ENCODE results near the gene NFIA.

The NFIA gene

GRCh38 chr1:61310538-61310937, 228.2 kb downstream of the NFIA start:
- Histone ChIP-seq H3K9me3 (ENCODE audit: control insufficient read depth, low read length) (no peaks in the 10 kb centered on the region), H3K4me1 (ENCODE audit: control insufficient read depth, insufficient read depth, low read length) (no peaks in the 10 kb centered on the region), H3K27me3 (ENCODE audit: control insufficient read depth, insufficient read depth, low read length, poor library complexity, severe bottlenecking) (no peaks in the 10 kb centered on the region), H3K27ac (ENCODE audit: insufficient read depth, low read depth, low read length, poor library complexity, severe bottlenecking) (no peak overlapping the region), H3K4me3 (ENCODE audit: insufficient read depth, low read depth, low read length) (no peak overlapping the region), H3K36me3 (ENCODE audit: control insufficient read depth, insufficient read depth, low read length) (no peaks in the 10 kb centered on the region)
- 89 to 91% methylated on average over 4 of the region's 4 CpGs for WGBS, 2 experiments

GRCh38 chr1:61313906-61314422, 231.6 kb downstream of the NFIA start:
- 51 to 62% methylated on average over 2 of the region's 2 CpGs for WGBS, 2 experiments
- Histone ChIP-seq H3K27me3 (ENCODE audit: control insufficient read depth, insufficient read depth, low read length, poor library complexity, severe bottlenecking) (no peaks in the 10 kb centered on the region), H3K4me3 (ENCODE audit: insufficient read depth, low read depth, low read length) (no peak overlapping the region), H3K36me3 (ENCODE audit: control insufficient read depth, insufficient read depth, low read length) (no peaks in the 10 kb centered on the region), H3K27ac (ENCODE audit: insufficient read depth, low read depth, low read length, poor library complexity, severe bottlenecking) (no peak overlapping the region), H3K9me3 (ENCODE audit: control insufficient read depth, low read length) (no peaks in the 10 kb centered on the region), H3K4me1 (ENCODE audit: control insufficient read depth, insufficient read depth, low read length) (no peaks in the 10 kb centered on the region)

- H3K36me3 ChIP-seq (ENCODE audit: control insufficient read depth, insufficient read depth, low read length), result no peaks in the 10 kb centered on the region
- 97 to 98% methylated on average over 4 of the region's 4 CpGs for WGBS, 2 experiments
- no peaks in the 10 kb centered on the region for H3K27me3 ChIP-seq (ENCODE audit: control insufficient read depth, insufficient read depth, low read length, poor library complexity, severe bottlenecking)
- H3K9me3 ChIP-seq (ENCODE audit: control insufficient read depth, low read length), result no peaks in the 10 kb centered on the region
- H3K27ac ChIP-seq (ENCODE audit: insufficient read depth, low read depth, low read length, poor library complexity, severe bottlenecking), result no peak overlapping the region
- peaks cover 4% of the 10 kb centered on the region for H3K4me1 ChIP-seq (ENCODE audit: control insufficient read depth, insufficient read depth, low read length)
- H3K4me3 ChIP-seq (ENCODE audit: insufficient read depth, low read depth, low read length), result no peak overlapping the region
Observed at GRCh38 chr1:61315011-61315410, 232.7 kb downstream of the NFIA start.

- Histone ChIP-seq H3K4me3 (ENCODE audit: insufficient read depth, low read depth, low read length) (no peak overlapping the region), H3K4me1 (ENCODE audit: control insufficient read depth, insufficient read depth, low read length) (peaks cover 7% of the 10 kb centered on the region), H3K27ac (ENCODE audit: insufficient read depth, low read depth, low read length, poor library complexity, severe bottlenecking) (no peak overlapping the region), H3K9me3 (ENCODE audit: control insufficient read depth, low read length) (no peaks in the 10 kb centered on the region), H3K36me3 (ENCODE audit: control insufficient read depth, insufficient read depth, low read length) (no peaks in the 10 kb centered on the region), H3K27me3 (ENCODE audit: control insufficient read depth, insufficient read depth, low read length, poor library complexity, severe bottlenecking) (no peaks in the 10 kb centered on the region)
- 93 to 94% methylated on average over 6 to 7 of the region's 7 CpGs for WGBS, 2 experiments
Observed at GRCh38 chr1:61316493-61316892, 234.1 kb downstream of the NFIA start.

GRCh38 chr1:61318319-61319125, 236.2 kb downstream of the NFIA start:
- Histone ChIP-seq H3K4me1 (ENCODE audit: control insufficient read depth, insufficient read depth, low read length) (peaks cover 7% of the 10 kb centered on the region), H3K4me3 (ENCODE audit: insufficient read depth, low read depth, low read length) (no peak overlapping the region), H3K27ac (ENCODE audit: insufficient read depth, low read depth, low read length, poor library complexity, severe bottlenecking) (no peak overlapping the region), H3K27me3 (ENCODE audit: control insufficient read depth, insufficient read depth, low read length, poor library complexity, severe bottlenecking) (no peaks in the 10 kb centered on the region), H3K9me3 (ENCODE audit: control insufficient read depth, low read length) (no peaks in the 10 kb centered on the region), H3K36me3 (ENCODE audit: control insufficient read depth, insufficient read depth, low read length) (no peaks in the 10 kb centered on the region)
- WGBS, 2 experiments, result 85 to 90% methylated on average over 8 of the region's 8 CpGs

GRCh38 chr1:61320575-61320974, 238.2 kb downstream of the NFIA start:
- WGBS, 2 experiments, result 64 to 73% methylated on average over 2 of the region's 2 CpGs

GRCh38 chr1:61322008-61322744, 239.8 kb downstream of the NFIA start:
- H3K4me1 ChIP-seq (ENCODE audit: control insufficient read depth, insufficient read depth, low read length), result peaks cover 7% of the 10 kb centered on the region
- no peak overlapping the region for H3K27ac ChIP-seq (ENCODE audit: insufficient read depth, low read depth, low read length, poor library complexity, severe bottlenecking)
- 91 to 93% methylated on average over 6 to 7 of the region's 7 CpGs for WGBS, 2 experiments
- H3K36me3 ChIP-seq (ENCODE audit: control insufficient read depth, insufficient read depth, low read length), result no peaks in the 10 kb centered on the region
- no peaks in the 10 kb centered on the region for H3K9me3 ChIP-seq (ENCODE audit: control insufficient read depth, low read length)
- no peak overlapping the region for H3K4me3 ChIP-seq (ENCODE audit: insufficient read depth, low read depth, low read length)
- no peaks in the 10 kb centered on the region for H3K27me3 ChIP-seq (ENCODE audit: control insufficient read depth, insufficient read depth, low read length, poor library complexity, severe bottlenecking)

More at GRCh38 chr1:61320575-61320974, 238.2 kb downstream of the NFIA start:
- H3K9me3 ChIP-seq (ENCODE audit: control insufficient read depth, low read length), result no peaks in the 10 kb centered on the region
- peaks cover 7% of the 10 kb centered on the region for H3K4me1 ChIP-seq (ENCODE audit: control insufficient read depth, insufficient read depth, low read length)
- no peaks in the 10 kb centered on the region for H3K27me3 ChIP-seq (ENCODE audit: control insufficient read depth, insufficient read depth, low read length, poor library complexity, severe bottlenecking)
- H3K4me3 ChIP-seq (ENCODE audit: insufficient read depth, low read depth, low read length), result no peak overlapping the region
- H3K27ac ChIP-seq (ENCODE audit: insufficient read depth, low read depth, low read length, poor library complexity, severe bottlenecking), result no peak overlapping the region
- H3K36me3 ChIP-seq (ENCODE audit: control insufficient read depth, insufficient read depth, low read length), result no peaks in the 10 kb centered on the region

GRCh38 chr1:61322769-61323168, 240.4 kb downstream of the NFIA start:
- H3K27me3 ChIP-seq (ENCODE audit: control insufficient read depth, insufficient read depth, low read length, poor library complexity, severe bottlenecking), result no peaks in the 10 kb centered on the region
- H3K36me3 ChIP-seq (ENCODE audit: control insufficient read depth, insufficient read depth, low read length), result no peaks in the 10 kb centered on the region
- no peak overlapping the region for H3K27ac ChIP-seq (ENCODE audit: insufficient read depth, low read depth, low read length, poor library complexity, severe bottlenecking)
- no peaks in the 10 kb centered on the region for H3K9me3 ChIP-seq (ENCODE audit: control insufficient read depth, low read length)
- peaks cover 7% of the 10 kb centered on the region for H3K4me1 ChIP-seq (ENCODE audit: control insufficient read depth, insufficient read depth, low read length)
- no peak overlapping the region for H3K4me3 ChIP-seq (ENCODE audit: insufficient read depth, low read depth, low read length)

- H3K27ac ChIP-seq (ENCODE audit: insufficient read depth, low read depth, low read length, poor library complexity, severe bottlenecking), result no peak overlapping the region
- no peaks in the 10 kb centered on the region for H3K36me3 ChIP-seq (ENCODE audit: control insufficient read depth, insufficient read depth, low read length)
- no peaks in the 10 kb centered on the region for H3K27me3 ChIP-seq (ENCODE audit: control insufficient read depth, insufficient read depth, low read length, poor library complexity, severe bottlenecking)
Observed at GRCh38 chr1:61323681-61324328, 241.4 kb downstream of the NFIA start.

GRCh38 chr1:61326713-61327112, 244.4 kb downstream of the NFIA start:
- H3K36me3 ChIP-seq (ENCODE audit: control insufficient read depth, insufficient read depth, low read length), result no peaks in the 10 kb centered on the region
- H3K4me1 ChIP-seq (ENCODE audit: control insufficient read depth, insufficient read depth, low read length), result no peaks in the 10 kb centered on the region
- no peaks in the 10 kb centered on the region for H3K27me3 ChIP-seq (ENCODE audit: control insufficient read depth, insufficient read depth, low read length, poor library complexity, severe bottlenecking)
- H3K27ac ChIP-seq (ENCODE audit: insufficient read depth, low read depth, low read length, poor library complexity, severe bottlenecking), result no peak overlapping the region
- 89 to 95% methylated on average over 1 of the region's 2 CpGs for WGBS, 2 experiments
- no peaks in the 10 kb centered on the region for H3K9me3 ChIP-seq (ENCODE audit: control insufficient read depth, low read length)
- H3K4me3 ChIP-seq (ENCODE audit: insufficient read depth, low read depth, low read length), result no peak overlapping the region

More at GRCh38 chr1:61323681-61324328, 241.4 kb downstream of the NFIA start:
- no peaks in the 10 kb centered on the region for H3K9me3 ChIP-seq (ENCODE audit: control insufficient read depth, low read length)
- peaks cover 7% of the 10 kb centered on the region for H3K4me1 ChIP-seq (ENCODE audit: control insufficient read depth, insufficient read depth, low read length)
- H3K4me3 ChIP-seq (ENCODE audit: insufficient read depth, low read depth, low read length), result no peak overlapping the region
- WGBS, 2 experiments, result 96 to 98% methylated on average over 4 to 6 of the region's 6 CpGs

Data from ectodermal cell (in vitro differentiated cells).